HG02763 (cell line): Measurements from ENCODE around the gene OR4F6.

Experiments used
- ATAC-seq: cut with Tn5 transposase; IDR thresholded peaks from one replicate; pipeline ENCODE4 v1.9.1; 2021; ENCODE audit warnings: mild to moderate bottlenecking, moderate library complexity; ENCODE audit not compliant: unreplicated experiment

OR4F6 gene

DNA sequence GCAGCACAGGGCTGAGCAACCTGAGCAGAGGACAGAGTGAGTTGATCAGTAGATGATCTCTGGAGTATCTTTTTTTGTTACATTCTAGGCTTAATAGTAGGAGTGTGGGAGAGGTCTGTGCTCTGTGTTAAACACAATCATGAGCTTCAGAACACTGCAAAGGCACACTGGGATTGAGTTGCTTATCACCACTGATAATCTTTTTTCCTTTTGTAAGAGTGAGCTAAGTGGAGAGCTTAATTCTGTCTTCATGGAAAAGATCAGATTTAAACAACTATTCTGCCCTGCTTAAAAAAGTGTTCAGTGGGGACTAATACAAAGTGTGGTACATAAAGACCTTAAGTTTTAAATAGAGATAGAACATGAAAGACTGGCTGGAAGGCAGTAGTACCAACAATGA is 1.1 kb downstream of the OR4F6 start:
- no peak for ATAC-seq

DNA sequence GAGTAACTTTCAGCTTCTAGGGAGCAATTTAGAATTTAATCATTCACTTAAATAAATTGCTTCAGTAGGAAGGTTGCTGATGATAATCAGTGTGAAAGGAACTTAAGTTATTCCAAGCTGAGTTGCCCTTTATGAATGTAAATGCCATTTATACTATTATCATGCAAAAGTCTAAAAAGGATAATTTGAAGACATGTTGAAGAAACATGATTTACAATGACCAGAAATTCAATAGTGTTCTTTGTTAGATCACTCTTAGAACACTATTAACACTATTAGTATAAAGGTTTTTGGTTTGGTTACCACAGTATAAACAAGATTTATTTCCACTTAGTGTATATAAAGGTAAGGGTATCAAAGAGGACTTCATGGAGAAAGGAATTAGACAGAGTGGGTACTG is 1.6 kb downstream of the OR4F6 start:
- no peak for ATAC-seq

DNA sequence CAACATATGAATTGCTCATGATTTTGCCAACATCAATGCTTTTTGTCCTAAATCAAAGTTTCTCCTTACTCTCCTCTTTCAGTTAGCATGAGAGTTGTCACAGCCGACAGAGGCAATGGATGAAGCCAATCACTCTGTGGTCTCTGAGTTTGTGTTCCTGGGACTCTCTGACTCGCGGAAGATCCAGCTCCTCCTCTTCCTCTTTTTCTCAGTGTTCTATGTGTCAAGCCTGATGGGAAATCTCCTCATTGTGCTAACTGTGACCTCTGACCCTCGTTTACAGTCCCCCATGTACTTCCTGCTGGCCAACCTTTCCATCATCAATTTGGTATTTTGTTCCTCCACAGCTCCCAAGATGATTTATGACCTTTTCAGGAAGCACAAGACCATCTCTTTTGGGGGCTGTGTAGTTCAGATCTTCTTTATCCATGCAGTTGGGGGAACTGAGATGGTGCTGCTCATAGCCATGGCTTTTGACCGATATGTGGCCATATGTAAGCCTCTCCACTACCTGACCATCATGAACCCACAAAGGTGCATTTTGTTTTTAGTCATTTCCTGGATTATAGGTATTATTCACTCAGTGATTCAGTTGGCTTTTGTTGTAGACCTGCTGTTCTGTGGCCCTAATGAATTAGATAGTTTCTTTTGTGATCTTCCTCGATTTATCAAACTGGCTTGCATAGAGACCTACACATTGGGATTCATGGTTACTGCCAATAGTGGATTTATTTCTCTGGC is 2.5 kb downstream of the OR4F6 start:
- ATAC-seq = no peak

DNA sequence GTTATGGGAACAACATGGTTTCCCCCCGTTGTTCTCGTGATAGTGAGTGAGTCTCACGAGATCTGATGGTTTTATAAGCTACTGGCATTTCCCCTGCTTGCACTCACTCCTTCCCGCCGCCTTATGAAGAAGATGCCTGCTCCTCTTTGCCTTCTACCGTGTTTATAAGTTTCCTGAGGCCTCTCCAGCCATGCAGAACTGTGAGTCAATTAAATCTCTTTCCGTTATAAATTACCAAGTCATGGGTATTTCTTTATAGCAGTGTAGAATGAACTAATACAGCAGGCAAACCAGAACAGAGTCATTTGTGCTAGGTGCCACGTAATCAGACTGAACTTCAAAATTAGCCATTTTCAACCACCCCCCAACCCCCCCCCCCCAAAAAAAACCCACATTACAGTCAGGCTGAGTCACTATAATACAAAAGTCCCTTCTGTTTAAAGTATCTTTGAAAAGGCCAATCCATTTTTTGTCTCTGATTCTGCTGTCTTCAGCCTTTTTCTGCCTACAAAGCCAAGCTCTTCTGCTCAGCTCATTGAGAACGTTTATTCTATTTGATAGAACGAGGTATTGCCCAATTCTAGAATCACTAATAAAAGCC is 4.1 kb downstream of the OR4F6 start:
- no peak for ATAC-seq

DNA sequence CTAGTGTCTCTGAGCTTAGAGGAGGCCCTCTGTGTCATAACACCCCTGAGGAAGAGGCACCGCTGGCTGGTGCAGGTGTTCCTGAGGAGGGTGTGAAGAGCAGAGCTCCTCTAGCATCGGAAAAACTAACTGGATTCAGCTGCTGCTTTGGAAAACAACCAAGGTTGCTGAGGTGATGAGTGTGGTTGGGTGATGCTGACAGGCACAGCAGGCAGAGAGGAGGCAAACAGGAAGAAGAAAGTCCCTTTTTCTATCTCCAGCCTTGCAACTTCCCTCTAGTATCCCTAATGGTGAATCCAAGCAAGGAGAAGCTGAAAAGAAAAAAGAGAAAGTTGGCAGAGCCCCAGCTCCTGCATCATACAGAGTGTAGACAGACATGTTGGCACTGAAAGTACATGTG is 4.9 kb downstream of the OR4F6 start:
- ATAC-seq = no peak

DNA sequence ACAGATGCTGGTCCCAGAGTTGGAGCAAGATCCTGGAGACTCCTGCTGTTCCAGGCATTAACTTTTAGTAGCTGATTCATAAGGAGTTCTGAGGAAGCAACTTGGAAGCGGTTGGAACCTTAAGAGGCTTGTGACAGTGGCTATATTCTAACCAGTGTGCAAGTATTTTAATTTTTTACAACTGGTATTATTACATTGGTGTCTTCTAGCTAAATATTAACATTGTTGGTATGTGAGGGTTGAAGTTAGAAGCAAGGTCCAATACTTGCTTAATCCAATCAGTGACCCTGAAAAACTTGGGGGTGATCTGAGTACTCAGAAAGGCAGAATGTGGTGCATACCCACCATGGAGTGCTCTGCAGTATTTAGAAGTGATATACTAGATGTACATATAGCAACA is 7.1 kb downstream of the OR4F6 start:
- no peak for ATAC-seq

DNA sequence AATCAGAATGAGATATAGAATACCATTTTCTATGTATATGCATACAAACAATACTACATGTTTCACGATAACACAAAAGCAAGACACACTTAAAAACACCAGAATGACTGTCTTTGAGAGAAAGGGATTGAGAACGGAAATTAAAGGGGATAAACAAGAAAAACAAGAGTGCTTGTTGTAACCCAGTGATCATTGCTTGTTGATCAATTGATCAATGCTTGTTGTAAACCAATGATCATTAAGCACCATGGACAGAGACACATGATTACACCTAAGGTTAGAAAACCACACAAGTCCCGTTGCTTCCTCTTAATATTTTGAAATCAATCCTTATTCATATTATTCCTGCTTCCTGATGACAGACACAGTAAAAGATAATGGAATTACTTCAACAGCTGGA is 7.6 kb downstream of the OR4F6 start:
- no peak for ATAC-seq

DNA sequence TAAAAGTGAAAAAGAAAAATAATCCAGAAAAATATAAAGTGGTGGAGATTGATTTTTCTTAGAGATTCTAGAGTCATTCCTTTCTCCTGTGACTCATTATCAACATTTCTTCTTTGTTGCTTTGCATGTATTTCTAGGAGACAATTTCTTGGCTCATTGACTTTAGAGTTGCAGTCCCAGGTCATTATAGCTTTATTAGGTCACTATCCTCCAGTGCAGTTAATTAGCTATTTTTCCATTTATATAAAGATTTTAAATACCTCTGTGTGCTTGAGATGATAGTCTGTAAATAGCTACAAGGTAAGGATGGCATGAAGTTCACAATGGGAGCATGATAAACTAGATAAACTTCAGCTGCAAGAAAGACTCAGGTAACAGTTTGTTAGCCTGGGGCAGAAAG is 8.6 kb downstream of the OR4F6 start, which contains the start of gene OR4F15:
Gene OR4F15 (plus strand): TSS at position 301 of the 400 bp plus-strand sequence. CDS start 5,985 bp downstream, outside the sequence.
- ATAC-seq = no peak

DNA sequence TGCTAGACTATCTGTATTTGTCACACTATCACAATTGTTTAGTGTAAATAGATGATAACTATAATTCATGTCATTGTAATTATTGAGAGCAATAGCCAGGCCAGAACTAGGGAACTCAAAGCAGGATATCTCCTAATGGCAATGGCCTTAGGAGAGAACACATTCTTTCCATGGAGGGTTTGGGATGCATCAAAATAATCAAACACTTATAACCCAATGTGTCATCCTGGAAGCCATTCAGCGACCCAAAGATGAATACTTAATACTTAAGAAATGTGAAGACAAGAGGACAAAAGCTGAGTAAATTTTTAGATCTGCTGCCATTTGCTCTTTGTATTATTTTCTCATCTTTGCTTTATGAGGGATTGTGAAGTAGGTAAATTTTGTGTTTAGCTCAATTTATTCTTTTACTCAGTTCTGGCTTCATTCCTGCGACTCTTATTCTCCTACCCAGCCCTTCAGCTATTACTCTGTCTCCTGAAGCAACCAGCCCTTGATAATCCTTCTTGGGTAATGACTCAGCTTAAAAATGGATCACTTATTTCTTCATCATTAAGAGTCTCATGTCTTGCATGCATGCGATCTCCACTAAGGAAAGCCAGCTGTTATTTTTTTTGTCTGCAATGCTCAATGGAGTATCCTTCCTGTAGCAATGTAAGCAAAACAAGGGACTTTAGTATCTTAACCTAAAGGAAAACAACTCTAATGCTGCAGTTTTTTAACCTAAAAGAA is 10.7 kb downstream of the OR4F6 start:
- no peak for ATAC-seq

DNA sequence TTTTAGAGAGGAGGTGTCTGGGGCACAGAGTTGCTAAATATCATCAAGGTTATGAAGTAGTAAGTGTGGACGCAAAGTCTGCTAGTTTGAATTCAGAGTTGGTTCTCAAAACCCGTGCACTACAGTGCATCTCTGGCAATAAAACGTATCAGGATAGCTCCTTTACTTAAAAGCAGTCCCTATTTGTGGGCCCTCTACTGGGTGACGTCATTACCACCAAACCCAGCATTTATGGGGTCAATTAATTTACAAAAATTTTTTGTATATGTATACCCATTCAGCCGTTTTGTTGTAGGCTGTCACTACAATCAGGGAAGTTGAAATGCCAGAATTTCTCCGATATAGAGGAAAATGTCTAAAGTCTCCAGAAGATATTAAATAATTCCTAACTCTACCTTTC is 17.5 kb downstream of the OR4F6 start:
- ATAC-seq = no peak

DNA sequence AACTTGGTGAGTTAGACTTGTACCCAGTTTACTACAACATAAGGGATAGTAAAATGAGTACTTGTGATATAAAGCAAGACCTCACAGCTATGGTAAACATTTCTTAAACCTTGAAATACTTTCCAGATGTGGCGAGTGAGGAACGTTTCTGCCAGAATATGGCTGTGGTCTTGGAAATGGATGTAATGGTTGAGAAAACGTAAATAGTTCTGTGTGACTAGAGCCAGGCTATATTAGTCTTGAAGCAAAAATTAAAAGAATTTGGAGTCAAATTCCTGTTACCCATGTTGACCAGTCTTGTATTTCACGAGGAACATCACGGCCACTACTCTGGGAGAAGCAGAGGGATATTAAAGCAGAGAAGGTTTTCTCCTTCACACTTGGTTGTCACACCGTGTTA is 23.9 kb downstream of the OR4F6 start:
- ATAC-seq = no peak

DNA sequence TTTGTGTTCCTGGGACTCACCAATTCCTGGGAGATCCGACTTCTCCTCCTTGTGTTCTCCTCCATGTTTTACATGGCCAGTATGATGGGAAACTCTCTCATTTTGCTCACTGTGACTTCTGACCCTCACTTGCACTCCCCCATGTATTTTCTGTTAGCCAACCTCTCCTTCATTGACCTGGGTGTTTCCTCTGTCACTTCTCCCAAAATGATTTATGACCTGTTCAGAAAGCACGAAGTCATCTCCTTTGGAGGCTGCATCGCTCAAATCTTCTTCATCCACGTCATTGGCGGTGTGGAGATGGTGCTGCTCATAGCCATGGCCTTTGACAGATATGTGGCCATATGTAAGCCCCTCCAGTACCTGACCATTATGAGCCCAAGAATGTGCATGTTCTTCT is 25.5 kb downstream of the OR4F6 start:
- no peak for ATAC-seq

DNA sequence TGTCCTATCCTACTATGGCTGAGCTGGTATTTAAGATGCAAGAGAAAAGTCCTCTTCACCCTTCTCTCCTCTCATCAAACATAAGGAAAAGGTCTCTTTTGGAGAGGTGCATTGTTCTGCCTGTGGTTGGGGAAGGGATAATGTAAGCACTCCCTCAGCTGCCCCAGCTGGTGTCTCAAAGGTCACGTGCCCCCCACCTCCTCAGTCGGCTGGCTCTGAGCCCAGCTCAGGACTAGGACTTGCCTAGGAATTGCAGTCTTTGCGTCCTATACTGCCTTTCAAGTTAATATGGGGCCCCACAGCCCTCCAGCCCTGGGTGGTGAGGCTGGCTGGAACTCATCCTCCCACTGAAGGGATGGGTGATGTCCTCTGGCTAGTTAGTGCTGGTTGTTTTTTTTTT is 38.3 kb downstream of the OR4F6 start:
- no peak for ATAC-seq

DNA sequence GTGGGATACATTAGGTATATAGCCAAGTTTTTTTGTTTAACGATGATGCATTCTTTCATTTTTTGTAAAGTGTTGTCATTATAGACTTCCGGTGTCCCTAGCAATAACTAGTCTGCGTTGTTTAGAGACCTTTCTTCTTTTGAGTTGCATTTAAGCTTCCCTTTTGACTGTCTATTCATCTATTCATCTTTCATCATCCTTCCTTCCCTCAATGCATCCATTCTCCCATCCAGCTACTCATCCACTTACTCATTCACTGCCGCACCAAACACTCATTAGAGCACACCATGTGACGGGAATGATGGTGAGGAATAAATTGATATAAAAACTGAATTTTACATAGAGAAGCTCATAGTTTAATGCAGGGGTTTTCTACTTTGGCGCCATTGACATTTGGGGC is 41.6 kb downstream of the OR4F6 start:
- ATAC-seq = no peak

DNA sequence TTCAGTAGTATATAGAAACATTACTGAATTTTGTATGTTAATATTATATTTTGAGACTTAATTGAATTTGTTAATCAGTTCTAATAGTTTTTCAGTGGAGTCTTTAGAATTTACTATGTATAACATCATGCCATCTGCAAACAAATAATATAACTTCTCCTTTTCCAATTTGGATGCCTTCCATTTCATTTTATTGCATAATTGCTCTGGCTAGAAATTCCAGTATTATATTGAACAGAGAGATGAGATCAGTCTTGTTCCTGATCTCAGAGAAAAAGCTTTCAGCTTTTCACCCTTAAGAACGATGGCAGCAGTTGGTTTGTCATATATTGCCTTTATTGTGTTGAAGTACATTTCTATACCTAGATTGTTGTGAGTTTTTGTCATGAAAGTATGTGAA is 49.0 kb downstream of the OR4F6 start:
- ATAC-seq = no peak
